OCI-LY7 (cell line): Measurements from ENCODE around the gene CAMSAP2. TPM values are rescaled to one million over a fixed set of nuclear protein-coding genes. Genes with fewer than 3 reads are reported as not detected.
"Not testable (repeated sequence)": the region's sequence is repeated elsewhere in the genome, so short reads cannot be mapped to it uniquely, and the experiment has no call there.

Source experiments
- BruUV-seq: library from RNA; stranded (reverse); fragments of 400-500 nt; replicated peaks from 2 replicates; lab custom pipeline; 2021; lab: Mats Ljungman, UMichigan
- CTCF ChIA-PET: fragments of 300-600 bp; sonication (Branson Sonifier 250); formaldehyde crosslinking; loops from one replicate; lab custom pipeline; 2022; ENCODE audit warnings: antibody characterized with exemption; ENCODE audit not compliant: unreplicated experiment; lab: Charles Lee
- POLR2A ChIA-PET: fragments of 300-600 bp; sonication (Branson Sonifier 250); formaldehyde crosslinking; loops from one replicate; lab custom pipeline; 2022; ENCODE audit warnings: antibody characterized with exemption; lab: Charles Lee
- DNase-seq: peaks from one replicate; pipeline ENCODE4 v3.0.0-alpha.2; 2015; ENCODE audit warnings: low spot score
- H2AFZ ChIP-seq: fragments of 200-600 bp; sonication (generic), shearing (Covaris generic); 2 replicates; pipeline ENCODE4 v1.6.1; 2014; ENCODE audit warnings: mild to moderate bottlenecking, antibody characterized with exemption, low read length, moderate library complexity
- H3K27ac ChIP-seq: fragments of 200-600 bp; sonication (generic); 2 replicates; pipeline ENCODE4 v1.5.1; 2014; ENCODE audit warnings: mixed run types, low read depth, mild to moderate bottlenecking, moderate library complexity, low read length, inconsistent platforms; ENCODE audit not compliant: poor library complexity, severe bottlenecking
- H3K36me3 ChIP-seq: fragments of 200-600 bp; sonication (generic); 2 replicates; pipeline ENCODE4 v1.6.1; 2014; ENCODE audit warnings: mild to moderate bottlenecking, antibody characterized with exemption, low read length, moderate library complexity, mixed read lengths; ENCODE audit not compliant: insufficient read depth
- H3K4me1 ChIP-seq: fragments of 200-600 bp; sonication (generic); 2 replicates; pipeline ENCODE4 v1.5.1; 2014; ENCODE audit warnings: mild to moderate bottlenecking, low read length; ENCODE audit not compliant: insufficient read depth, poor library complexity, severe bottlenecking
- H3K4me2 ChIP-seq: fragments of 200-600 bp; sonication (generic); 2 replicates; pipeline ENCODE4 v1.6.1; 2014; ENCODE audit warnings: mild to moderate bottlenecking, low read length
- H3K4me3 ChIP-seq: fragments of 200-600 bp; sonication (generic); 2 replicates; pipeline ENCODE4 v1.5.1; 2014; ENCODE audit warnings: mild to moderate bottlenecking, low read depth, low read length; ENCODE audit not compliant: poor library complexity, severe bottlenecking
- H3K79me2 ChIP-seq: fragments of 200-600 bp; sonication (generic); 2 replicates; pipeline ENCODE4 v1.6.1; 2016; ENCODE audit warnings: low read depth, mild to moderate bottlenecking, low read length, moderate library complexity, mixed read lengths; ENCODE audit not compliant: insufficient read depth
- H3K9me2 ChIP-seq: fragments of 200-600 bp; sonication (generic); 2 replicates; pipeline ENCODE4 v1.6.1; 2016; ENCODE audit warnings: mild to moderate bottlenecking, low read length, mixed read lengths; ENCODE audit not compliant: insufficient read depth
- H3K9me3 ChIP-seq: fragments of 200-600 bp; sonication (generic); 2 replicates; pipeline ENCODE4 v1.6.1; 2014; ENCODE audit warnings: mild to moderate bottlenecking, mixed run types, low read length, mixed read lengths
- H4K20me1 ChIP-seq: fragments of 200-600 bp; sonication (generic); 2 replicates; pipeline ENCODE4 v1.6.1; 2014; ENCODE audit warnings: mild to moderate bottlenecking, antibody characterized with exemption, low read length, moderate library complexity, mixed read lengths; ENCODE audit not compliant: insufficient read depth
- EZH2phosphoT487 ChIP-seq: fragments of 200-600 bp; sonication (generic); IDR thresholded peaks from 2 replicates; pipeline ENCODE4 v1.6.1; 2018; ENCODE audit warnings: low read depth, borderline replicate concordance, mild to moderate bottlenecking, mixed run types, antibody characterized with exemption, low read length, moderate library complexity, mixed read lengths
- intact Hi-C: fragments of 100-400 bp; cut with micrococcal nuclease; formaldehyde crosslinking; loops from one replicate; pipeline ENCODE4 v1.10.0; 2022; ENCODE audit not compliant: unreplicated experiment
- total RNA-seq, 2 experiments: library from RNA; depleted of rRNA in 1 of 2; stranded (reverse); fragments of >200 nt in 1 of 2; shearing (Covaris generic) in 1 of 2; gene quantifications; 2 replicates each; pipeline ENCODE4 v1.2.3, GENCODE V29; 2014 to 2022
- TF ChIP-seq, protein P1 (sequence below): fragments of 200-600 bp; sonication (generic); conservative IDR thresholded peaks from 2 replicates; pipeline ENCODE4 v1.5.1; 2014; ENCODE audit warnings: mild to moderate bottlenecking, antibody characterized with exemption, low read length, moderate library complexity, mixed read lengths

Gene CAMSAP2
- total RNA-seq, 2 experiments from 2014 or later = 9.2 to 14.9 TPM

DNA sequence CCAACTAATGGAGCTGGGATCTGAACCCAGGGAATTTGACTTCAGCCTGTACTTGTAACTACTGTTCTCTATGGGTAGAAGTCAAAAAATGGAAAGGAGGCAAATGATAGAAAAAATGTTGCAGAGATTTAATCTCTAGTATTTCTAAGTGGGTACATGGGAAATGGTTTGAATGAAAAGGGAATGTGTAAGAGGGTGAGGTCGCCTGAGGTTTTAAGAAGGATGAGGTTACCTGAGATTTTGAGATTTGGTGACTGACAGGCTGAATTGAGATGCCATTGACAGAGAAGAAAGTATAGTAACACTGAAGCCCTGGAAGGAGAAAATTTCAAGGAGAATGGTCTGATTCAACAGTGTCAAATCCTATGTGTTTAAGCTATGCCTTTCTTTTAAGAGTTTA is 5.5 kb downstream of the CAMSAP2 start:
- no TSS peak for BruUV-seq
- peaks cover 12% of the 10 kb centered on the region; the same call in 1 of the 2 replicates for H4K20me1 ChIP-seq
- H3K36me3 ChIP-seq = 0 out of 2 replicates have a peak, but pooled peaks cover 8% of the 10 kb centered on the region
- no peaks in the 10 kb centered on the region for H3K9me2 ChIP-seq
- POLR2A ChIA-PET = interaction anchor here (0.6 to 1.2 kb wide), 7 partner anchors 15 to 700 kb away, joined by 3 to 6 read pairs (median 3); no protein-coding TSS in a partner anchor
- no peak overlapping the region for H3K4me3 ChIP-seq
- intact Hi-C loops = no loop called here
- H3K4me2 ChIP-seq = 0 out of 2 replicates have a peak overlapping the region, but pooled peaks have one; percentile 2
- H3K4me1 ChIP-seq = peaks cover 15% of the 10 kb centered on the region
- peaks cover 66% of the 10 kb centered on the region for H3K79me2 ChIP-seq
- TF ChIP-seq, protein P1, sequence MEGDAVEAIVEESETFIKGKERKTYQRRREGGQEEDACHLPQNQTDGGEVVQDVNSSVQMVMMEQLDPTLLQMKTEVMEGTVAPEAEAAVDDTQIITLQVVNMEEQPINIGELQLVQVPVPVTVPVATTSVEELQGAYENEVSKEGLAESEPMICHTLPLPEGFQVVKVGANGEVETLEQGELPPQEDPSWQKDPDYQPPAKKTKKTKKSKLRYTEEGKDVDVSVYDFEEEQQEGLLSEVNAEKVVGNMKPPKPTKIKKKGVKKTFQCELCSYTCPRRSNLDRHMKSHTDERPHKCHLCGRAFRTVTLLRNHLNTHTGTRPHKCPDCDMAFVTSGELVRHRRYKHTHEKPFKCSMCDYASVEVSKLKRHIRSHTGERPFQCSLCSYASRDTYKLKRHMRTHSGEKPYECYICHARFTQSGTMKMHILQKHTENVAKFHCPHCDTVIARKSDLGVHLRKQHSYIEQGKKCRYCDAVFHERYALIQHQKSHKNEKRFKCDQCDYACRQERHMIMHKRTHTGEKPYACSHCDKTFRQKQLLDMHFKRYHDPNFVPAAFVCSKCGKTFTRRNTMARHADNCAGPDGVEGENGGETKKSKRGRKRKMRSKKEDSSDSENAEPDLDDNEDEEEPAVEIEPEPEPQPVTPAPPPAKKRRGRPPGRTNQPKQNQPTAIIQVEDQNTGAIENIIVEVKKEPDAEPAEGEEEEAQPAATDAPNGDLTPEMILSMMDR = no peak
- TF ChIP-seq EZH2phosphoT487 = no peak
- CTCF ChIA-PET = no interaction called here
- H3K27ac ChIP-seq = no peak overlapping the region
- no peak for DNase-seq
- no peak overlapping the region for H2AFZ ChIP-seq
- no peaks in the 10 kb centered on the region for H3K9me3 ChIP-seq

DNA sequence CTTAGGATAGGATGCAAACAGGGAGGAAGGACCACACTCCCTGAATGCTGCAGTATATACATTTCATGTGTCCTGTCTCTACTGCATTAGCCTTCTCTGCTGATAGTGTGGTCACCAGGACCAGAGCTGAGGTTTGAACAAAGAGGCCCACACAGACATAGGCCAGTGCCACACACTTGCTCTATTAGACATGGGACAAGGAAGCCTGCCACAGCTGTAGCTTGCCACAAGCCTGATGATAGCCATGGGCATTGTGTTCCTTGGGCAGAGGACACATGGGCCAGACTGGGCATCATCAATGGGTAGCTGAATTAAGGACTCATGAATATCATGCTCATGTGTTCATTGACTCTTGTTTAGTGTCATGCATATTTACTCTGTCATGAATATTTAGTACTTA is 10.4 kb downstream of the CAMSAP2 start:
- POLR2A ChIA-PET = interaction anchor here (0.6 to 1.0 kb wide), 4 partner anchors 10 to 128 kb away, joined by 3 to 4 read pairs (median 3); partner anchors contain the start of gene CAMSAP2
- peaks cover 15% of the 10 kb centered on the region; the same call in 1 of the 2 replicates for H3K36me3 ChIP-seq
- no peaks in the 10 kb centered on the region for H3K9me2 ChIP-seq
- intact Hi-C loops = no loop called here
- peaks cover 28% of the 10 kb centered on the region; the same call in 1 of the 2 replicates for H3K79me2 ChIP-seq
- no peak overlapping the region for H2AFZ ChIP-seq
- no peaks in the 10 kb centered on the region; the same call in 1 of the 2 replicates for H4K20me1 ChIP-seq
- CTCF ChIA-PET = no interaction called here
- no peak overlapping the region for H3K4me3 ChIP-seq
- H3K4me1 ChIP-seq = no peaks in the 10 kb centered on the region
- DNase-seq = no peak
- no peaks in the 10 kb centered on the region for H3K9me3 ChIP-seq
- no peak overlapping the region for H3K27ac ChIP-seq
- BruUV-seq = no TSS peak
- no peak overlapping the region for H3K4me2 ChIP-seq
- TF ChIP-seq EZH2phosphoT487 = no peak

DNA sequence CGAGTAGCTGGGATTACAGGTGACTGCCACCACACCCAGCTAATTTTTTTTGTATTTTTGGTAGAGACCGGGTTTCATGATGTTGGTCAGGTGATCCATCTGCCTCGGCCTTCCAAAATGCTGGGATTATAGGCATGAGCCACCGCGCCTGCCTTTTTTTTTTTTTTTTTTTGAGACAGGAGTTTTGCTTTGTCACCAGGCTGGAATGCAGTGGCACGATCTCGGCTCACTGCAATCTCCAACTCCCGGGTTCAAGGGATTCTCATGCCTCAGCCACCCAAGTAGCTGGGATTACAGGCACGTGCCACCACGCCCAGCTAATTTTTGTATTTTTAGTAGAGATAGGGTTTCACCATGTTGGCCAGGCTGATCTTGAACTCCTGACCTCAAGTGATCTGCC is 12.1 kb downstream of the CAMSAP2 start:
- H3K9me2 ChIP-seq, H3K4me1 ChIP-seq, H3K4me2 ChIP-seq, H3K4me3 ChIP-seq, CTCF ChIA-PET, H3K9me3 ChIP-seq, H3K27ac ChIP-seq, H2AFZ ChIP-seq, H4K20me1 ChIP-seq, DNase-seq, intact Hi-C loops, BruUV-seq: not testable (repeated sequence)
- POLR2A ChIA-PET = interaction anchor here (0.7 to 1.5 kb wide), 5 partner anchors 9 to 285 kb away, joined by 3 to 4 read pairs (median 3); partner anchors contain the start of gene DDX59
- peaks cover 15% of the 10 kb centered on the region; the same call in 1 of the 2 replicates for H3K36me3 ChIP-seq
- peaks cover 12% of the 10 kb centered on the region; the same call in 1 of the 2 replicates for H3K79me2 ChIP-seq
